Mesothelial cell of epicardium (in vitro differentiated cells): Measurements from ENCODE around the gene C19orf25. TPM values are rescaled to one million over a fixed set of nuclear protein-coding genes. Genes with fewer than 3 reads are reported as not detected.

Experiments used
- DNase-seq, 2 experiments: peaks; one replicate each; pipeline ENCODE4 v3.0.0; 2021; ENCODE audit warnings: low spot score in 2 of 2; ENCODE audit not compliant: unreplicated experiment in 2 of 2
- H3K27ac Mint-ChIP-seq: 2 replicates; pipeline ENCODE4 v1.8.0; 2021; ENCODE audit warnings: mixed read lengths
- H3K27me3 Mint-ChIP-seq: 2 replicates; pipeline ENCODE4 v1.8.0; 2021; ENCODE audit warnings: low read depth, mixed read lengths
- H3K36me3 Mint-ChIP-seq: 2 replicates; pipeline ENCODE4 v1.8.0; 2021; ENCODE audit warnings: mixed read lengths
- H3K4me1 Mint-ChIP-seq: 2 replicates; pipeline ENCODE4 v1.8.0; 2021; ENCODE audit warnings: mixed read lengths
- H3K4me3 Mint-ChIP-seq: 2 replicates; pipeline ENCODE4 v1.8.0; 2021; ENCODE audit warnings: mild to moderate bottlenecking, moderate library complexity, mixed read lengths
- H3K9me3 Mint-ChIP-seq: 2 replicates; pipeline ENCODE4 v1.8.0; 2021; ENCODE audit warnings: mixed read lengths
- CTCF ChIP-seq: fragments of 200-600 bp; sonication (generic); IDR thresholded peaks from one replicate; pipeline ENCODE4 v1.5.0; 2021; ENCODE audit warnings: antibody characterized with exemption; ENCODE audit not compliant: unreplicated experiment
- total RNA-seq: library from RNA; stranded (reverse); gene quantifications from 3 replicates; pipeline ENCODE4 v1.2.1, GENCODE V29; 2021

C19orf25 gene
- total RNA-seq, 1 donor from 2014 or later: 29.4 TPM

- H3K4me3 Mint-ChIP-seq: no peak overlapping the region
These were observed 4.2 kb downstream of the C19orf25 start for GRCh38 chr19:1474765-1475351.

GRCh38 chr19:1474011-1474764 lies 4.8 kb downstream of the C19orf25 start:
- no peak overlapping the region for H3K4me3 Mint-ChIP-seq
- peaks cover 39% of the 10 kb centered on the region for H3K27me3 Mint-ChIP-seq

More at GRCh38 chr19:1474765-1475351, 4.2 kb downstream of the C19orf25 start:
- Mint-ChIP-seq H3K36me3 (no peaks in the 10 kb centered on the region), H3K4me1 (peaks cover 11% of the 10 kb centered on the region), H3K27me3 (peaks cover 39% of the 10 kb centered on the region), H3K9me3 (no peaks in the 10 kb centered on the region), H3K27ac (no peak overlapping the region)
- no peak for TF ChIP-seq CTCF
- DNase-seq: no peak

DNA sequence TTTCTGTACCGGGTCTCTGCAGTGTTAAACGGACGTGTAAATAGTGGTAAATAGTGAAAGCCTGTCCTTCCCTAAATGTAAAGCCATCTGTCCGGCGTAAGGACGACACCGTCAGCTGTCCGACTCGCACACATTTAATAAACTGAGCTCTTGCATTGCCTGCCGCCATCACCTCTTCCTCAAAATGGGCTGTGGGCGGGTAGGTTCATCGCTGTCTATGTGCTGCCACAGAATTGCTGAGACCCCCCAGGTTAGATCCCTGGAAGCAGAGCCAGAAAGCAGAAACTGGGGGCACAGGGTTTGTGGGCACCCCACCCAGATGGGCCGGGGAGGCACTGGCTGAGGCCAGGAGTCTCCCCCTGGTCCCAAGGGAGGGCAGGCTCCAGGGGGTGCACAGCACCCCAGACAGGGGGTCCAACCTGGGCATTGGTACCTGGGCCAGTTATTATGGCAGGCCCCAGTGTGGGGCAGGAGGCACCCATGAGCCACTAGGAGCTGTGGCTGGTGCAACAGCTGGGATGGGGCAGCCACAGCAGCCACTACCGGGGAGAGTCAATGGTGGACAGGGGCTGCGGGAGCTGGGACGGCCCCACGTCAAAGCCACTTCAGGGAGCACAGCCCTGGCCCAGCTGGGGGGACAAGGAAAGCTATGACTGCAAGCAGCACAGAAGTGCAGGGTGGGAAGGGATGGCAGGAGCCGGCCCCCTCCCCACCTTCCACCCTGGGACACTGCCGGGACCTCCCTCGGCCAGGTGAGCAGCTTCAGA lies 5.7 kb downstream of the C19orf25 start:
- no peak for DNase-seq
- Mint-ChIP-seq H3K9me3 (no peaks in the 10 kb centered on the region), H3K4me3 (no peak overlapping the region), H3K27ac (no peak overlapping the region), H3K36me3 (no peaks in the 10 kb centered on the region), H3K4me1 (peaks cover 7% of the 10 kb centered on the region), H3K27me3 (peaks cover 44% of the 10 kb centered on the region)
- TF ChIP-seq CTCF: no peak

More at GRCh38 chr19:1474011-1474764, 4.8 kb downstream of the C19orf25 start:
- Mint-ChIP-seq H3K4me1 (peaks cover 10% of the 10 kb centered on the region), H3K9me3 (no peaks in the 10 kb centered on the region), H3K27ac (no peak overlapping the region), H3K36me3 (no peaks in the 10 kb centered on the region)
- no peak for DNase-seq
- TF ChIP-seq CTCF: no peak

GRCh38 chr19:1472231-1473084 lies 6.6 kb downstream of the C19orf25 start:
- Mint-ChIP-seq H3K9me3 (no peaks in the 10 kb centered on the region), H3K36me3 (no peaks in the 10 kb centered on the region), H3K4me3 (no peak overlapping the region), H3K27ac (no peak overlapping the region), H3K27me3 (peaks cover 45% of the 10 kb centered on the region), H3K4me1 (peaks cover 7% of the 10 kb centered on the region)
- TF ChIP-seq CTCF: no peak
- DNase-seq: no peak

DNA sequence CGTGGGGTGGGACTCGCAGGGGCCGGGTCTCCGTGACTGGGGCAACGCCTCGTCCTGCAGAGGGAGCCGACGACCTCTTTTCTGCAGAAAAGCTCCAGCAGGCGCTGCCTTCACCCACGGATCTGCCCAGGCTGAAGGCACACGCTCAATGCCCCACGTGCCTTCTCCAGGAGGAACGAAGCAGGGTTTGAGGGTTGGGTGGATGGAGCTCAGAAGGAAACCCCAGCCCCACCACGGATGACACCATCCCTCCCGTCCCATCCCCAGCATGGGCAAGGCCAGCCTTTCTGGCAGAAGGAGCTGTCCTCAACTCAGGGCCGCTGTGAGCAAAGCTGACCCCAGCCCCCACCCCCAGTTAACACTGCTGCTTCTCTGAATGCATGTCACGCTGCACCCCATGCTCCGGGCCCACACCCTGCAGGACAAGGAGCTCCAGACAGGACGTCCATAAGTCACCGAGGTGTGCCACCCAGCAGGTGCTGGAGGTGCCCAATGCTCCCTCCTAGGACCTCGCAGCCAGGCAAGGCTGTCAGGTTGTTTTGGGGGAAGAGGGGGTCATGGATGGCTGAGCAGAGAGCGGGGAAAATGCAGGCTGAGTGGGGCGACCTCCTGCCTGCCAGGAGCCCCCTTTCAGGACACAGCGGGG lies 7.4 kb downstream of the C19orf25 start:
- TF ChIP-seq CTCF: no peak
- no peak overlapping the region for H3K4me3 Mint-ChIP-seq
- no peak overlapping the region for H3K27ac Mint-ChIP-seq
- no peak for DNase-seq
- H3K9me3 Mint-ChIP-seq: no peaks in the 10 kb centered on the region
- no peaks in the 10 kb centered on the region for H3K36me3 Mint-ChIP-seq
- H3K4me1 Mint-ChIP-seq: peaks cover 7% of the 10 kb centered on the region
- peaks cover 49% of the 10 kb centered on the region for H3K27me3 Mint-ChIP-seq
